Measurements from ENCODE around the gene SEC24D.

DNA sequence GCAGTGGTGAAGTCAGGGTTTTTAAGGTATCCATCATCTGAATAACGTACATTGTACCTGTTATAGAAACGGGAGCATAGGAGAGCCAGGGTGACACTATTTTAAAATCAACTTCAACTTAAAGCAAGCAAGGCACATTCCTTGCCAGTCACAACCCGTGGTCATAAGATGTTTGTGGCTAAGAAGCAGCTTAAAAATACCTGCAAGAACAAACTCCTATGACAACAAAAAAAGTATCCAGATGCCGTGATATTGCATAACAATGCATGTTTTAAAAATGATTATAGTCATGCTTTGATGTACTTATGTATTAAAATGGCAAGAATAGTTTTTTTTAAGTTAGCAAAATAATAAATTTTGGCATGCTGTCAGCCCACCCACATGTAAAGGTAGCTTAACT is 36.3 kb upstream of the SEC24D start:
- TF ChIP-seq, protein P1, sequence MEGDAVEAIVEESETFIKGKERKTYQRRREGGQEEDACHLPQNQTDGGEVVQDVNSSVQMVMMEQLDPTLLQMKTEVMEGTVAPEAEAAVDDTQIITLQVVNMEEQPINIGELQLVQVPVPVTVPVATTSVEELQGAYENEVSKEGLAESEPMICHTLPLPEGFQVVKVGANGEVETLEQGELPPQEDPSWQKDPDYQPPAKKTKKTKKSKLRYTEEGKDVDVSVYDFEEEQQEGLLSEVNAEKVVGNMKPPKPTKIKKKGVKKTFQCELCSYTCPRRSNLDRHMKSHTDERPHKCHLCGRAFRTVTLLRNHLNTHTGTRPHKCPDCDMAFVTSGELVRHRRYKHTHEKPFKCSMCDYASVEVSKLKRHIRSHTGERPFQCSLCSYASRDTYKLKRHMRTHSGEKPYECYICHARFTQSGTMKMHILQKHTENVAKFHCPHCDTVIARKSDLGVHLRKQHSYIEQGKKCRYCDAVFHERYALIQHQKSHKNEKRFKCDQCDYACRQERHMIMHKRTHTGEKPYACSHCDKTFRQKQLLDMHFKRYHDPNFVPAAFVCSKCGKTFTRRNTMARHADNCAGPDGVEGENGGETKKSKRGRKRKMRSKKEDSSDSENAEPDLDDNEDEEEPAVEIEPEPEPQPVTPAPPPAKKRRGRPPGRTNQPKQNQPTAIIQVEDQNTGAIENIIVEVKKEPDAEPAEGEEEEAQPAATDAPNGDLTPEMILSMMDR (conservative IDR thresholded peaks at IDR 0.05; ENCODE audit: low read depth, low read length) = no peak
- no peak for TF ChIP-seq EZH2 (IDR thresholded peaks at IDR 0.05; ENCODE audit: borderline replicate concordance, low read depth, low read length, poor library complexity, severe bottlenecking)

Data from A673 (cell line).